GM19351 (cell line): ENCODE measurements around the gene CTXND2.
"Not testable (repeated sequence)": the region's sequence is repeated elsewhere in the genome, so short reads cannot be mapped to it uniquely, and the experiment has no call there.

ENCODE experiments used
- ATAC-seq: cut with Tn5 transposase; IDR thresholded peaks from one replicate; pipeline ENCODE4 v1.9.1; 2021; ENCODE audit warnings: mild to moderate bottlenecking, moderate library complexity; ENCODE audit not compliant: unreplicated experiment

CTXND2 gene

GRCh38 chr1:150887018-150887417 lies at the start of gene CTXND2:
Gene CTXND2, plus strand, starts transcription at chr1:150887136. Its CDS starts 25,179 bp downstream, at chr1:150912315.
- no peak for ATAC-seq

GRCh38 chr1:150840850-150841249 lies 46.1 kb upstream of the CTXND2 start:
- ATAC-seq: not testable (repeated sequence)

GRCh38 chr1:150841626-150842025 lies 45.3 kb upstream of the CTXND2 start:
- no peak for ATAC-seq

GRCh38 chr1:150842343-150842742 lies 44.6 kb upstream of the CTXND2 start:
- no peak for ATAC-seq

GRCh38 chr1:150842964-150843363 lies 44.0 kb upstream of the CTXND2 start:
- ATAC-seq: no peak

- no peak for ATAC-seq
Observed at GRCh38 chr1:150843474-150843873, 43.5 kb upstream of the CTXND2 start.

GRCh38 chr1:150846473-150847146 lies 40.3 kb upstream of the CTXND2 start:
- ATAC-seq: no peak

- ATAC-seq: not testable (repeated sequence)
Observed at GRCh38 chr1:150850801-150851362, 36.1 kb upstream of the CTXND2 start.

- ATAC-seq: not testable (repeated sequence)
Observed at GRCh38 chr1:150852734-150853133, 34.2 kb upstream of the CTXND2 start.

GRCh38 chr1:150863724-150864123 lies 23.2 kb upstream of the CTXND2 start:
- no peak for ATAC-seq

- ATAC-seq: not testable (repeated sequence)
Observed at GRCh38 chr1:150864200-150864599, 22.7 kb upstream of the CTXND2 start.

GRCh38 chr1:150869683-150870082 lies 17.3 kb upstream of the CTXND2 start:
- no peak for ATAC-seq

GRCh38 chr1:150872572-150872971 lies 14.4 kb upstream of the CTXND2 start:
- no peak for ATAC-seq

- ATAC-seq: no peak
Observed at GRCh38 chr1:150873521-150873920, 13.4 kb upstream of the CTXND2 start.

GRCh38 chr1:150874455-150875196 lies 12.3 kb upstream of the CTXND2 start:
- no peak for ATAC-seq

- ATAC-seq: no peak
Observed at GRCh38 chr1:150875197-150876118, 11.5 kb upstream of the CTXND2 start.

- peak; percentile 20 for ATAC-seq
Observed at GRCh38 chr1:150876119-150876454, 10.8 kb upstream of the CTXND2 start.

GRCh38 chr1:150878931-150879330 lies 8.0 kb upstream of the CTXND2 start:
- ATAC-seq: not testable (repeated sequence)

- no peak for ATAC-seq
Observed at GRCh38 chr1:150881331-150882070, 5.4 kb upstream of the CTXND2 start.

GRCh38 chr1:150883121-150883520 lies 3.8 kb upstream of the CTXND2 start:
- not testable (repeated sequence) for ATAC-seq
